ENCODE results near the gene TTC27.

- no peak for TF ChIP-seq CTCF (IDR thresholded peaks at IDR 0.05; ENCODE audit: borderline replicate concordance, extremely low read depth, low read length, poor library complexity, severe bottlenecking)
- TF ChIP-seq EZH2 (IDR thresholded peaks at IDR 0.05; ENCODE audit: borderline replicate concordance, low read depth, low read length, severe bottlenecking): no peak
These were observed 90.9 kb downstream of the TTC27 start for GRCh38 chr2:32718752-32719151.

All from DND-41 (cell line).